ENCODE results near the gene NLRX1. TPM values are rescaled to one million over a fixed set of nuclear protein-coding genes. Genes with fewer than 3 reads are reported as not detected.
"Not testable (repeated sequence)": the region's sequence is repeated elsewhere in the genome, so short reads cannot be mapped to it uniquely, and the experiment has no call there.

NLRX1 gene
- total RNA-seq, 1 donor from 2014 or later, result 9.3 TPM

DNA sequence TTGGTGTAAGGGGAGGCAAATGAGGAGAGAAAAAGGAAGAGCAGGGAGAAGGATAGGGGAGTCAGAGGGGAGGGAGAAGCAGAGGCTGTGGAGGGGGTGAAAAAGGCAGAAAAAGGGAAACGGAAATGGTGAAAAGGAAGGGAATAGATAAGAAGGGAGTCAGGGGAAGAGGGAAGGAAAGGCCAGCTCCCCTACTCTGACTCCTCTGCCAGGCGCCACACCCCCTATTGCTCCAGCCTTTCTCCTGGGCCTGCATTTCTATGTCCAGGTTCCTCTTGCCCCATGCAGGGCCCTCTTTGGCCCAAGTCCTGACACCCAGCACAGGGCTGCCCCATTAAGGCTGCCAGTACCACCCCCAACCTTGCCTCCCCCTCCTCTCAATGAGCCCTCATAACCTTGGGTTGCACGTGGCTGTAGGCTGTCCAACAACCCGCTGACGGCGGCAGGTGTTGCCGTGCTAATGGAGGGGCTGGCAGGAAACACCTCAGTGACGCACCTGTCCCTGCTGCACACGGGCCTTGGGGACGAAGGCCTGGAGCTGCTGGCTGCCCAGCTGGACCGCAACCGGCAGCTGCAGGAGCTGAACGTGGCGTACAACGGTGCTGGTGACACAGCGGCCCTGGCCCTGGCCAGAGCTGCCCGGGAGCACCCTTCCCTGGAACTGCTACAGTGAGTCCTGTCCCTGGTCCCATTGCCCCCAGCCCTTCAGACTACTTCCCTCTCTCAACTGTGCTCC is 13.3 kb downstream of the NLRX1 start:
- H3K4me1 Mint-ChIP-seq, result peaks cover 16% of the 10 kb centered on the region

DNA sequence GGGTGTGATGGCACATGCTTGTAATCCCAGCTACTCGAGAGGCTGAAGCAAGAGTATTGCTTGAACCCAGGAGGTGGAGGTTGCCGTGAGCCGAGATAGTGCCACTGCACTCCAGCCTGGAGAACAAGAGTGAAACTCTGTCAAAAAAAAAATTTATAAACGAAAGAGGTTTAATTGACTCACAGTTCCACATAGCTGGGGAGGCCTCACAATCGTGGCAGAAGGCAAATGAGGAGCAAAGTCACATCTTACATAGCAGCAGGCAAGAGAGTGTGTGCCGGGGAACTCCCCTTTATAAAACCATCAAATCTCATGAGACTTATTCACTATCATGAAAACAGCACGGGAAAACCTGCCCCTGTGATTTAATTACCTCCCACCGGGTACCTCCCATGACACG is 15.9 kb downstream of the NLRX1 start:
- H3K27me3 Mint-ChIP-seq (ENCODE audit: low read depth); H3K4me1 Mint-ChIP-seq; H3K27ac Mint-ChIP-seq (ENCODE audit: unreplicated experiment); H3K36me3 Mint-ChIP-seq (ENCODE audit: low read depth); H3K4me3 Mint-ChIP-seq; H3K9me3 Mint-ChIP-seq; DNase-seq (ENCODE audit: low read depth, low spot score): not testable (repeated sequence)

More for the DNA sequence above, 13.3 kb downstream of the NLRX1 start:
- Mint-ChIP-seq H3K27me3 (ENCODE audit: low read depth) (no peaks in the 10 kb centered on the region), H3K27ac (ENCODE audit: unreplicated experiment) (peak overlapping the region; percentile 57), H3K36me3 (ENCODE audit: low read depth) (no peaks in the 10 kb centered on the region), H3K9me3 (no peaks in the 10 kb centered on the region), H3K4me3 (no peak overlapping the region)
- TF ChIP-seq, protein P1, sequence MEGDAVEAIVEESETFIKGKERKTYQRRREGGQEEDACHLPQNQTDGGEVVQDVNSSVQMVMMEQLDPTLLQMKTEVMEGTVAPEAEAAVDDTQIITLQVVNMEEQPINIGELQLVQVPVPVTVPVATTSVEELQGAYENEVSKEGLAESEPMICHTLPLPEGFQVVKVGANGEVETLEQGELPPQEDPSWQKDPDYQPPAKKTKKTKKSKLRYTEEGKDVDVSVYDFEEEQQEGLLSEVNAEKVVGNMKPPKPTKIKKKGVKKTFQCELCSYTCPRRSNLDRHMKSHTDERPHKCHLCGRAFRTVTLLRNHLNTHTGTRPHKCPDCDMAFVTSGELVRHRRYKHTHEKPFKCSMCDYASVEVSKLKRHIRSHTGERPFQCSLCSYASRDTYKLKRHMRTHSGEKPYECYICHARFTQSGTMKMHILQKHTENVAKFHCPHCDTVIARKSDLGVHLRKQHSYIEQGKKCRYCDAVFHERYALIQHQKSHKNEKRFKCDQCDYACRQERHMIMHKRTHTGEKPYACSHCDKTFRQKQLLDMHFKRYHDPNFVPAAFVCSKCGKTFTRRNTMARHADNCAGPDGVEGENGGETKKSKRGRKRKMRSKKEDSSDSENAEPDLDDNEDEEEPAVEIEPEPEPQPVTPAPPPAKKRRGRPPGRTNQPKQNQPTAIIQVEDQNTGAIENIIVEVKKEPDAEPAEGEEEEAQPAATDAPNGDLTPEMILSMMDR (conservative IDR thresholded peaks at IDR 0.05), result no peak
- no peak for DNase-seq (ENCODE audit: low read depth, low spot score)

DNA sequence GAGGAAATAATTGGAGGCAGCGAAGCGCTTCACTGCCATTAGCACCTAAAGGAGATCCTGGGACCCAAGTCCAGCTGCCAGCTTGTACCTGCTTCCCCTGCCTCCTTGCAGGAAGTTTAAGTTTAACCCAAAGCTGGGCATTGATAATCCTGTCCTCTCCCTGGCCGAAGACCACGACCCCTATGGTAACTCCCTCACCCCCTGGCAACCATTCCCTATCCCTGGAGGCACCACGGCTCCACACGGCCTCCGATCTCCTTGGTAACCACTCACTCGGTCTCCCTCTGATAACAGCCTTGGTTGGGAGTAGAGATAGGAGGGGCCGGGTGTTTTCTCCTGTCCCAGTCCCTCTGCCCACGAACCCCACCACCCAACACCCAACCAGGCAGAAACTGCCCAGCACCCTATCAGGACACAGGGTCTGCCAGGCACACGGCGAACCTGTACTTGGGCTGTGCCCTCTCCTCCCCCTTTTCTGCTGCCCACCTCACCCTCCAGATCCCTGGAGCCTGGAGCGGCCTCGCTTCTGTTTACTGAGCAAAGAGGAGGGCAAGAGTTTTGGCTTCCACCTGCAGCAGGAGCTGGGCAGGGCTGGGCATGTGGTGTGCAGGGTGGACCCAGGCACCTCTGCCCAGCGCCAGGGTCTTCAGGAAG is 17.6 kb downstream of the NLRX1 start:
- no peaks in the 10 kb centered on the region for H3K27me3 Mint-ChIP-seq (ENCODE audit: low read depth)
- no peaks in the 10 kb centered on the region for H3K36me3 Mint-ChIP-seq (ENCODE audit: low read depth)
- no peak for DNase-seq (ENCODE audit: low read depth, low spot score)
- H3K27ac Mint-ChIP-seq (ENCODE audit: unreplicated experiment), result no peak overlapping the region
- no peaks in the 10 kb centered on the region for H3K9me3 Mint-ChIP-seq
- no peak overlapping the region for H3K4me3 Mint-ChIP-seq
- H3K4me1 Mint-ChIP-seq, result peaks cover 4% of the 10 kb centered on the region
- TF ChIP-seq, protein P1 (conservative IDR thresholded peaks at IDR 0.05), result no peak

DNA sequence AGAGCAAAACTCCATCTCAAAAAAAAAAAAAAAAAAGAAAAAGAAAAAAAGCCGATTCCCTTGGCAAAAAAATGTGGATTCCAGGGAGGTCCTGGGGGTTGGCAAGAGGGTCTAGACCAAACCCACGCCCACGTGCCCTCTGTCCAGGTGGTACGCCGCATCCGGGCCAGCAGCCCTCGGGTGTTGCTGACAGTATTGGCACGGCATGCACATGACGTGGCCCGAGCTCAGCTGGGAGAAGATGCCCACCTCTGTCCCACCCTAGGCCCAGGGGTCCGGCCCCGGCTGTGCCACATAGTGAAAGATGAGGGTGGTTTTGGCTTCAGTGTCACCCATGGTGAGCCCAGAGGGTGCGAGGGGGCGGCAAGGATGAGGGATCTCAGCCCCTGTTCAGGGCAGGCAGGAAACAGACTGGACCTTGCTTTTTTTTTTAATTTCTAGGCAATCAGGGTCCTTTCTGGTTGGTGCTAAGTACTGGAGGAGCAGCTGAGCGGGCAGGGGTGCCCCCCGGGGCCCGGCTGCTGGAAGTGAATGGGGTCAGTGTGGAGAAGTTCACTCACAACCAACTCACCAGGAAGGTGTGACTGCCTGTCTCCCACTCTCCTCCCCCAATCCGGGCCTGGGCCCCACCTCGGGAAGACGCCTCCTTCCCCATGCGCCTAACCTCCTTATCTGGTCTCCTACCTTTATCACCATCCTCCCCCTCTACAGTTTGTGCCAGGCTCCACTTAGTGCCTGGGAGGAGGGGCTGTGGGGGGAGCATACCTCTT is 18.8 kb downstream of the NLRX1 start:
- no peaks in the 10 kb centered on the region for H3K27me3 Mint-ChIP-seq (ENCODE audit: low read depth)
- H3K4me3 Mint-ChIP-seq, result no peak overlapping the region
- no peak overlapping the region for H3K27ac Mint-ChIP-seq (ENCODE audit: unreplicated experiment)
- H3K36me3 Mint-ChIP-seq (ENCODE audit: low read depth), result no peaks in the 10 kb centered on the region
- peaks cover 4% of the 10 kb centered on the region for H3K4me1 Mint-ChIP-seq
- DNase-seq (ENCODE audit: low read depth, low spot score), result no peak
- no peaks in the 10 kb centered on the region for H3K9me3 Mint-ChIP-seq
- TF ChIP-seq, protein P1 (conservative IDR thresholded peaks at IDR 0.05), result no peak

DNA sequence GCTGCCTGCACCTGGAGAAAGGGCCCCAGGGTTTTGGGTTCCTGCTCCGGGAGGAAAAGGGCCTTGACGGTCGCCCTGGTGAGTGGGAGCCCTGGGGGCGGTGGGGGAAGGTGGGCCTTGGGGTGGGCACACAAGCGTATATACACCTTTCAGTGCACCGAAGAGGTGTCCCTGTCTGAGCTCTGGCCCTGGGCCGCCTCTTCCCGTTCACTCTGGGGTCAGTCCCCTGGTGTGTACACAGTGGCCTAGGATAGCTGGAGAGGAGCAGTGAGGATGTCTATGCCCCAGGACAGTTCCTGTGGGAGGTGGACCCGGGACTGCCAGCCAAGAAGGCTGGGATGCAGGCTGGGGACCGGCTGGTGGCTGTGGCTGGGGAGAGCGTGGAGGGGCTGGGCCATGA is 19.5 kb downstream of the NLRX1 start:
- TF ChIP-seq, protein P1 (conservative IDR thresholded peaks at IDR 0.05), result no peak
- Mint-ChIP-seq H3K9me3 (no peaks in the 10 kb centered on the region), H3K4me3 (no peak overlapping the region), H3K4me1 (peaks cover 4% of the 10 kb centered on the region), H3K27me3 (ENCODE audit: low read depth) (no peaks in the 10 kb centered on the region), H3K36me3 (ENCODE audit: low read depth) (no peaks in the 10 kb centered on the region), H3K27ac (ENCODE audit: unreplicated experiment) (no peak overlapping the region)
- DNase-seq (ENCODE audit: low read depth, low spot score), result no peak

Measured in neural crest cell (in vitro differentiated cells).